SH-SY5Y (cell line): ENCODE results near the gene PSD2.

Experiments
- GATA2 ChIP-seq: IDR thresholded peaks from 2 replicates; pipeline ENCODE4 v1.6.1; 2011; ENCODE audit warnings: mild to moderate bottlenecking, low read depth, low read length
- GATA3 ChIP-seq: IDR thresholded peaks from 2 replicates; pipeline ENCODE4 v1.6.1; 2011; ENCODE audit warnings: low read depth, mild to moderate bottlenecking, low read length, moderate library complexity

GRCh38 chr5:139828207-139828895, 32.7 kb downstream of the PSD2 start:
- no peak for TF ChIP-seq GATA2
- no peak for TF ChIP-seq GATA3
